ENCODE measurements around the gene UBASH3B. TPM values are rescaled to one million over a fixed set of nuclear protein-coding genes. Genes with fewer than 3 reads are reported as not detected.

UBASH3B gene
- total RNA-seq, 1 experiment from 2014 or later: 31.6 TPM

GRCh38 chr11:122642971-122643370, 12.6 kb upstream of the UBASH3B start:
- in situ Hi-C loops (cut with HindIII; ENCODE audit: low pct_unique_long_range_greater_than_20kb, low sequenced_read_pairs): no loop called here
- DNase-seq (ENCODE audit: low read depth): no peak

DNA sequence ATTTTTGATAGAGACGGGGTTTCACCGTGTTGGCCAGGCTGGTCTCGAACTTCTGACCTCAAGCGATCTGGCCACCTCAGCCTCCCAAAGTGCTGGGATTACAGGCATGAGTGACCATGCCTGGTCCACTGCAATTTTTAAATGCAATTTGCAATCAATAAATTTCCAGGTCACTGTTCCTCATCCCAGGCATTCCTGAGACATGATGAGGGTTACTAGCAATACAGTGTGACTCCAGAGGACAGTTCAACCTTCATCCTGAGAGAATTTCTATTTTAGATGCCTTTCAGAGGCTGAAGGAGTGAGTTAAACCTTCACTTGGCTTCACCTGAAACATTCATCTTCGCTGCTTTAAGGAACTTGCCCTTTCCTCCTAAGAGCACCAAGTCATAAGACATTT, 9.7 kb upstream of the UBASH3B start:
- peak; percentile 68 for DNase-seq (ENCODE audit: low read depth)
- in situ Hi-C loops (cut with HindIII; ENCODE audit: low pct_unique_long_range_greater_than_20kb, low sequenced_read_pairs): no loop called here

DNA sequence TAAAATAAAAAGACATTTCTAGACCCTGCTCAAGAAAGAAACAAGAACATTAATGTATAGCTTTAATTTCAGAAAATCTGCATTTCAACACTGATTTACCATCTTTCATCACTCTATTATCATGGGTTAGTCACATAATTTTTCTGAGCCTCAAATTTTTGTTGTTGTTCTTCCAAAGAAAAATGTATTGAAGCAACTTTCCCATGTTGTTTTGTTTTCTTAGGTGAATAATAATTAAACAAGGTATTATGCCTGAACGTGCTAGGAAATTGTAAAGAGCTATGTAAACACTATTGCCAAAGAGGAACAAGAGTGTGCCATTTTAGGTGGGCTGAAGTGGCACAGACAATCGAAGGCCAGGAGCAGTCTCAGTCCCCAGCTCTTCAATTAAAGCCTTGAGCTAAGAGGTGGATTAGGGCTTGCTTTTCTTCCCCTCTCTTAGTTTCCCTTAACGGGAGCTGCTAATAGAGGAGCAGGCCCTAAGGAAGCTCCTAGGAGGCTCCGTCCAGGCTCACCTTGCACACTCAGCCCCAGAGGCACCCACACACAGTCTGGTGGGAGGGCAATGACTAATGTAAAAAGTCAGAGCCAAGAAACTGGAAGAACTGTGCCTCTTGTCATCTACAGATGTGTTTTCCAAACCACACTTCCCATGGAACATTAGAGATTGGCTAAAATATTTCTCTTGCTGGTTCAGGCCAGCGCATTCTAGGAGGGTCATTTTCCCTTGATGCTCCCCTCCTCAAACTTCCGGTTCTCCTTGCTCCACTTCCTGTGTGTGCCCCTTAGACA, 8.8 kb upstream of the UBASH3B start:
- no peak for DNase-seq (ENCODE audit: low read depth)
- in situ Hi-C loops (cut with HindIII; ENCODE audit: low pct_unique_long_range_greater_than_20kb, low sequenced_read_pairs): no loop called here

- in situ Hi-C loops (cut with HindIII; ENCODE audit: low pct_unique_long_range_greater_than_20kb, low sequenced_read_pairs): no loop called here
- no peak for DNase-seq (ENCODE audit: low read depth)
These were observed 7.7 kb upstream of the UBASH3B start for GRCh38 chr11:122647736-122648275.

- DNase-seq (ENCODE audit: low read depth): no peak
- in situ Hi-C loops (cut with HindIII; ENCODE audit: low pct_unique_long_range_greater_than_20kb, low sequenced_read_pairs): no loop called here
These were observed 6.4 kb upstream of the UBASH3B start for GRCh38 chr11:122649116-122649515.

DNA sequence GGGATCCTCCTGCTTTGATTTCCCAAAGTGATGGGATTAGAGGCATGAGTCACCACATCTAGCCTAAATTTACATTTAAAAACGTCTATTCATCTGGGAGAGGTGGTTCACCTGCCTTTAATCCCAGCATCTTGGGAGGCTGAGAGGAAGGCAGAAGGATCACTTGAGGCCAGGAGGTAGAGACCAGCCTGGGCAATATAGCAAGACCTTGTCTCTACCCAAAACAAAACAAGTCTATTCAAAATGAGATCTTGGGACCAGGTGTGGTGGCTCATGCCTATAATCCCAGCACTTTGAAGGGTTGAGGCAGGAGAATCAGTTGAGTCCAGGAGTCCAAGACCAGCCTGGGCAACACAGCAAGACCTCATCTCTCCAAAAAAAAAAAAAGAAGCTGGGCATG, 4.9 kb upstream of the UBASH3B start:
- DNase-seq (ENCODE audit: low read depth): no peak
- in situ Hi-C loops (cut with HindIII; ENCODE audit: low pct_unique_long_range_greater_than_20kb, low sequenced_read_pairs): no loop called here

GRCh38 chr11:122652495-122652894, 3.0 kb upstream of the UBASH3B start:
- in situ Hi-C loops (cut with HindIII; ENCODE audit: low pct_unique_long_range_greater_than_20kb, low sequenced_read_pairs): no loop called here
- DNase-seq (ENCODE audit: low read depth): no peak

DNA sequence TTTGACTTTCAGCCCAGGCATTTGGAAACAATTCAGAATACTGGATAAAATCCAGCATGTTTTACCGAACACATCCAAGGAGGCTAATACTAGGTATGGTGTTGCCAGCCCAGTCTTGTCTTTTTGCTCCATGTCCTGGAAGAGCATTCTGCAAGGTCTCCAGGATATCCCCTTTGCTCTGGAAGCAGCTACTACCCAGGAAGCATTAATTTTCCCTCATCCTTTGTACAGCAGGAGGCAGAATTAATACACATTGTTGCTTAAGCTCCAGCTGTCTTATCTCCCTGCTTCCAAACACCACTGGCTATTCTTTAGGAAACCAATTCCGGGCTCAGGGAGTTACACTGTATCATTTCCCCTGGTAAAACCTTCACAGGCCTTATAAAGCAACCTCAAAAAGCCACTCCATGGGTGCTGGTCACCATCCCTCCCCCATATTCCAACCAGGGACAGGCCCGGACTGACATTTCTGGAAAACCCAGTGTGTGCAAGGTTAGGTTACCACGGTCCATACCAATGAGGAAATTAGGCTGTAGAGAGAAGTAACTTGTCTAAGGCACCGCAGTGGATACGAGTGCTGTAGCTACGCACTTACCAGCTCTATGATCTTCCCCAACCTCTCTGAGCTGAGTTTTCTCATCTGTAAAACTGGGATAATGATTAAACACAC, 1.5 kb upstream of the UBASH3B start:
- peak; percentile 32 for DNase-seq (ENCODE audit: low read depth)
- in situ Hi-C loops (cut with HindIII; ENCODE audit: low pct_unique_long_range_greater_than_20kb, low sequenced_read_pairs): no loop called here

DNA sequence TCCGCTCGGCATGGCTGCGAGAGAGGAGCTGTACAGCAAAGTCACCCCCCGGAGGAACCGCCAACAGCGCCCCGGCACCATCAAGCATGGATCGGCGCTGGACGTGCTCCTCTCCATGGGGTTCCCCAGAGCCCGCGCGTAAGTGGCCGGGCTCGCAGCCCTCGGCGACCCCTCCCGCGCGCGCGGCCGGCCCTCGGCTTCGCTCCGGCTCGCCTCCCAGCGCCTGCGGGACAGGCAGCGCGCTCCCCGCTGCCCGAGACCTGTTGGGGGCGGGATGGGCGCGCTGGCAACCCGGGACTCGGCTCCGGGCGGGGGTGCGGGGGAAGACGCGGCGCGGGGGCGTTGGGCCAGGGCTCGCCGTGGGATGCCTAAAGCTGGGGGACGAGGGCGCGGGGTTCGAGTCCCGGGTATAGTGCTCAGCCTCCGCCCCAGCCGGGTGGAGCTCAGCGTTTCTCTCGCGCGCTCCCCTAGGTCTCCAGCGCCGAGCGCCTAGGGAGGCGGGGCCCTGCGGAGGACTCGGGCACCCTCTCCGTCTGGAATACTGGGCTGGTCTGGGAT, 630 bp downstream of the UBASH3B start:
- in situ Hi-C loops (cut with HindIII; ENCODE audit: low pct_unique_long_range_greater_than_20kb, low sequenced_read_pairs): no loop called here
- DNase-seq (ENCODE audit: low read depth): no peak

- peak; percentile 48 for DNase-seq (ENCODE audit: low read depth)
- in situ Hi-C loops (cut with HindIII; ENCODE audit: low pct_unique_long_range_greater_than_20kb, low sequenced_read_pairs): no loop called here
These were observed 1.1 kb downstream of the UBASH3B start for GRCh38 chr11:122656631-122657101.

GRCh38 chr11:122659676-122660554, 4.4 kb downstream of the UBASH3B start:
- in situ Hi-C loops (cut with HindIII; ENCODE audit: low pct_unique_long_range_greater_than_20kb, low sequenced_read_pairs): no loop called here
- DNase-seq (ENCODE audit: low read depth): peak; percentile 33

GRCh38 chr11:122661182-122661945, 5.8 kb downstream of the UBASH3B start:
- in situ Hi-C loops (cut with HindIII; ENCODE audit: low pct_unique_long_range_greater_than_20kb, low sequenced_read_pairs): no loop called here
- DNase-seq (ENCODE audit: low read depth): peak; percentile 67

GRCh38 chr11:122663056-122663740, 7.7 kb downstream of the UBASH3B start:
- in situ Hi-C loops (cut with HindIII; ENCODE audit: low pct_unique_long_range_greater_than_20kb, low sequenced_read_pairs): no loop called here
- no peak for DNase-seq (ENCODE audit: low read depth)

GRCh38 chr11:122663764-122664163, 8.2 kb downstream of the UBASH3B start:
- no peak for DNase-seq (ENCODE audit: low read depth)
- in situ Hi-C loops (cut with HindIII; ENCODE audit: low pct_unique_long_range_greater_than_20kb, low sequenced_read_pairs): no loop called here

DNA sequence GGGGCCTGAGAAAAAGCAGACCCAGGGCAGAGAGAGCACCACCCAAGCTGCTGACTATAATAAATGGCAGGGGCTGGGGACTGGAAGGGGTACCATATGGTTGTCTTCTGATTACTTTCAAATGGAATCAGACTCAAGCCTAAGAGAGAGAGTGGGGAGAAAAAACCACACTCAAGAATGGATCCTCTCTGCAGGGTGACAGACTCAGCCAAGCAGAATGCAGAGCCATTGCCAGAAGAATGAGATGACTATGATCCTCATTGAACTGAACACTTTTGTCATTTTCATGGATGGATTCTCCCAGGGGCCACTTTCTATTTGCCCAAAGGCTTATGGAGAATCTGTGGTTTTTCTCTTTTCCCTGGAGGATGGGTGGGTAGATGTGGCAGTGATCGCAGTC, 8.7 kb downstream of the UBASH3B start:
- in situ Hi-C loops (cut with HindIII; ENCODE audit: low pct_unique_long_range_greater_than_20kb, low sequenced_read_pairs): no loop called here
- DNase-seq (ENCODE audit: low read depth): no peak

DNA sequence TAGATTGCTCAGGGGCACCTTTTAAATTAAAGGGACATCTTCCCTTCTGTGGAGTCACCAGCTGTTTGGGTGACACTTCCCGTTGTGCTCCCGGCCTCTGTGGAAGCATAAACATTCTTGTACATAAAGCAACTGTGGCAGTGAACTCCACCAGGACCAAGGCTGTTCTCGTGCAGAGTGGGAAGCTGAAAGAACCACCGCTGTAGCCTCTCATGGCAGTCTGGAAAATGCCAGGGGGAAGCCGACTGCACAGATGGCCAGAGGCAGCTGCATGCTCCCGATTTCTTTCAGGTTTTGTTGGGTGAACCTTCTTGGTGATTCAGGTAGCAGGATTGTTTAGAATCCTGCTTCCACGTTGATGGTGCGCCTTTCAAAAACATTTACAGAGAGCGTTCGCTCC, 10.3 kb downstream of the UBASH3B start:
- DNase-seq (ENCODE audit: low read depth): no peak
- in situ Hi-C loops (cut with HindIII; ENCODE audit: low pct_unique_long_range_greater_than_20kb, low sequenced_read_pairs): no loop called here

GRCh38 chr11:122666743-122667142, 11.2 kb downstream of the UBASH3B start:
- in situ Hi-C loops (cut with HindIII; ENCODE audit: low pct_unique_long_range_greater_than_20kb, low sequenced_read_pairs): no loop called here
- DNase-seq (ENCODE audit: low read depth): no peak
